GM08714 (cell line): Measurements from ENCODE around the gene AFAP1.

Experiments used
- H3K4me3 ChIP-seq: fragments of 200-500 bp; sonication (Bioruptor generic); 2 replicates; pipeline ENCODE4 v1.5.1; 2014; ENCODE audit warnings: mild to moderate bottlenecking, low read length, inconsistent platforms
- ZNF274 ChIP-seq: IDR thresholded peaks from 2 replicates; pipeline ENCODE4 v1.6.1; 2012; ENCODE audit warnings: mild to moderate bottlenecking, low read depth, low read length

Gene AFAP1

DNA sequence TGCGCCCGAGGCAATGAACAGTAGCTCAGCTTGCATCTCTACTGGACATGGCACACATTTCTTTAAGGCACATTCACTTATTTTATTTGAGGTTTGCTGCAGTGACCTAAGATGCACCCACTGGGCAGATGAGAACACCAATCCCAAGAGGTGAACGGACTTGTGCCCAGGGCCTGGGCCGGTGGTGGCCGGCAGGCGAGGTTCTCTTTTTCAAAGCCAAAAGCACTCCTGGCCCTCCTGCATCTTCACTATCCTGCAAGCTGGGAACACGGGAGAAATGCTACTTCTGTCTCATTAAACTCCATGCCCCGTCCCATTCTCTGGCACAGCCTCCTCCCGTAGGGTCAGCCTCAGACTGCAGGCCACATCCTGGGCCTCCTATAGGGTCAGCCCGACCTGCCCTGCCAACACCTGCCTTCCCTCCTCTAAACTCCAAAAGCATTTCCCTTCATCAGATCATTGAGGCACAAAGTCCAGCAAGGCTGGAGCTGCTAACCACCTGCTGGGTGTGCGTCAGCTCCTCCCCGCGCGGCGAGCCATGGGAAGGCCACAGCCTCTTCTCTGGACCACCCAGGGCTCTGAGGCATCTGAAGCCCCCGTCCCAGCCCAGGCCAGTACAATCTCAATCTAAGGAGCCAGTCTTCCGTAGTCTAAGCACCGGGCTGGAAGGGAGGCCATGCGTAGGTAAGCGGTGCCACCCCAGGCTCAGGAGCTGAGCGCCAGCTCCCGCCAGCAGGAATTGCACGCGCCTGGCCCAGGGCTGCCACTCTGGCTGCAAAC, 166.1 kb downstream of the AFAP1 start:
- no peak for TF ChIP-seq ZNF274
- H3K4me3 ChIP-seq, result no peak overlapping the region

DNA sequence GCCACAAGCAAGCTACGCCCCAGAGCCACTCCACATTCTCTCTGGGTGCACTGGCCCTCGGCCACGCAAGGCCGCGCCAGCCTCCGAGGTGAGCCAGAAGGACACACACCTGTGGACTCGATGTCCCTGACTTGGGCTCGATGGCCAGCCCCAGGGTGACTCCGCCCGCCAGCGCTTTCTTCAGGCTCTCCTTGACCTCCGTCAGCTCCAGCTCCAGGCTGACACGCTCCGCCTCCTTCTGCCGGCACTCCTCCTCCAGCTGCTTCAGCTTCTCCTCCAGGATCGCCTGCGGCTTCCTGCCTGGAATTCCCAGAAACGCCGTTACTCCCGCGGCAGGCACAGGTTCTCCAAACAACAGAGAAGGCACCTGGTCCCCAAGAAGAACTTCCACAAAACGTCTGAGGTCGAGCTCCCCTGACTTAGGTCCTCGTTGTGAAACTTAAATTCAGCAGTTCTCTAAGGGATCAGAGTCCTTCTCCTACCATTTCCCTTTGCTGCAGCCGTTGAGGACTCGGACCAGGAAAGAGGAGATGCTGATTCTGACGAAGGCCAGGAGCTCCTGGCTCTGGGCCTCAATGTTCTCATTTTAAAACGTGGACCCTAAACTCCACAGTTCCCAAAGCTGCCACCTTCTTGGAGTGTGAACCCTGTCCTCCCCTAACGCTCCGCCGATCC, 166.8 kb downstream of the AFAP1 start:
- TF ChIP-seq ZNF274, result no peak
- no peak overlapping the region for H3K4me3 ChIP-seq

DNA sequence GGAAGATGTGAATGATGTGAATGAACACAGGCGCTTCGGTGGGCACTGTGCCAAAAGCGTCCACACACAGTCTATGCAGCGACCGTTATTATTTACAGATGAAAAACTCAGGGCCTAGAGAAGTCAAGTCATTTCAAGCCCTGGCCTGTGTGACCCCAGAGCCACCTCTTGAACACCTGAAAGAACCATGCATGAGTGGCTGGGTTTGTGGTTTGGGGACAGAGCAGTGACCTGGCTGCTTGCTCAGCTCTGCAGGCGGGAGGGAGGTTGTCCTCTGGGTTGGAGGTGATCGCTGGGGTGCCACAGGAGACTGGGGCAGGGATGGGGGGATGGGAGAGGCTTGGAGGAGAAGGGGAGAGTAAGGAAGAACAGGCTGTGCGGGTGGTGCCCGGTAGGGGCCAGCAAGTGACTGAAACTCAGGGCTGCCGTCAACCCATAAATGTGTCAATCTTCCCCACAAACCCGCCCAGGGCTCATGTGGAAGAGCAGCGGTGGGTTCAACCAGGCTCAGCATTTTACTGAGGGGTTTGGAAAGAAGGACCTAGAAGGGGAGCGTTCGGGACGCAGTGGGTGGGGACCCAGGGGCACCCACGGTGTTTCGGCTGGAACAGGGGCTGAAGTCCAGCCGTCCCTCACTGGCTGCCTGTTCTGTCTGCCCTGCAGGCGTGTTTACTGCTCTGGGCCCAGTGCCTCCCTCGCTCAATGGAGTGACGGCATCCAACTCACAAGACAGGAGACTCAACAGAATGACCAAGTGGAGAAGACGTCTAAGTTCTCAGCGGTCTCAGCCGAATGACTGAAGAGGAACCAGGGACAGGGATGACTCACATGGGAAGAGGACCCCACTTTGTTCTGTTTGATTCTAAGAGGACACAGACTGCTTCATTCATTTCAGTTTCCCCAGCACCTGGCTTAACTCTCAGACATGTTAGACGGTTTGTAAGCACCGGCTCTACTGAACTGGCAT, 167.8 kb downstream of the AFAP1 start:
- no peak for TF ChIP-seq ZNF274
- H3K4me3 ChIP-seq, result no peak overlapping the region

DNA sequence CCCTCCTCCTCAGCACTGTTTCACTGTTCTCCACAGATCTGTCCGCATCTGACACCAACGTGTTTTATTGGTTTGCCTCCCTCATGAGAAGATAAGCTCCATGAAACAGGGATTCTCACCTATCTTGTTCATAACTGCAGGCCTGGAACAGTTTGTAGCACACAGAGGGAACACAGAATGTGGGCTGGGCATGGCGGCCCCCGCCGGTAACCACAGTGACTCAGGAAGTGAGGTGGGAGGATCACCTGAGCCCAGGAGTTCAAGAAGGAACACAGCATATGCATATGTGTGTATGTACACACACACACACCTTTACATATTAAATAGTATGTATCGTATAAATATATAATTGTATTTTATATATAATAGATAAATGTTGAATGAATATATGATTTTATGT, 168.6 kb downstream of the AFAP1 start:
- no peak for TF ChIP-seq ZNF274
- H3K4me3 ChIP-seq, result no peak overlapping the region

DNA sequence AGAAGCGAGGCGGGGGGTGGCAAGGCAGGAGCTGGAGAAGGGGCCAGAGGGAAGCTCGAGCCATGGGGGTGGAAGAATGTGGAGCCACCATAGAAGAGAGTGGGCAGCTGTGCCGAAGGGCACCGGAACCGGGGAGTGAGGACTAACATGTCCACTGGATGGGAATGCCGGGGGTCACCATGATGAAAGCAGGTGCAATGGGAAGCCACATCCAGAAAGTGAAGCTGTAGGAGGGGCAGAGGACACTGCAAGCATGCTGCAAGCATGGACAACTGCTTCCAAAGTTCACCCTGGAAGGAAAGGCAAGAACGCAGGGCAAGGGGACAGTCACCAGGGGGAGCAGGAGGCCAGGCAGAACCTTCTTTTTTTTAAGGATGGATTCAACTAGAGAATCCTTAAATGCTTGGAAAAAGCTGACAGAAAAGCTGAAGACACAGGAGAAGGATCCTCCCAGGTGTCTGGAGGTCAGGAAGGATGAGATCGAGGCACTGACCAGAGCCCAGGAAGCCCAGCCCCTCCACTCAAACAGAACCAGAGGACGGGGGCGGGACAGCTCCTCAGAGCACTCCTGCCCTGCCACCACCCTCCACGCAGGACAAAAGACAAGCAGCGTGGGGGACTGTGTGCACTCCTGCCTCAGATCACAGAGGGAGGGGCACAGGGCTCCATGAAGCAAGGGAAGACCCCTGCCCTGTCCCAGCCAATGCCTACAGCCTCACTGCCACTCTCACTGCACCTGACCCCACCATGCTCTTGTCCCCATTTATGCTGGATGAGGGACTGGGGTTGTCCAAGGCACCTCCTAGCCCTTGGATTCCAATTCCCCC, 169.2 kb downstream of the AFAP1 start:
- H3K4me3 ChIP-seq, result no peak overlapping the region
- no peak for TF ChIP-seq ZNF274

DNA sequence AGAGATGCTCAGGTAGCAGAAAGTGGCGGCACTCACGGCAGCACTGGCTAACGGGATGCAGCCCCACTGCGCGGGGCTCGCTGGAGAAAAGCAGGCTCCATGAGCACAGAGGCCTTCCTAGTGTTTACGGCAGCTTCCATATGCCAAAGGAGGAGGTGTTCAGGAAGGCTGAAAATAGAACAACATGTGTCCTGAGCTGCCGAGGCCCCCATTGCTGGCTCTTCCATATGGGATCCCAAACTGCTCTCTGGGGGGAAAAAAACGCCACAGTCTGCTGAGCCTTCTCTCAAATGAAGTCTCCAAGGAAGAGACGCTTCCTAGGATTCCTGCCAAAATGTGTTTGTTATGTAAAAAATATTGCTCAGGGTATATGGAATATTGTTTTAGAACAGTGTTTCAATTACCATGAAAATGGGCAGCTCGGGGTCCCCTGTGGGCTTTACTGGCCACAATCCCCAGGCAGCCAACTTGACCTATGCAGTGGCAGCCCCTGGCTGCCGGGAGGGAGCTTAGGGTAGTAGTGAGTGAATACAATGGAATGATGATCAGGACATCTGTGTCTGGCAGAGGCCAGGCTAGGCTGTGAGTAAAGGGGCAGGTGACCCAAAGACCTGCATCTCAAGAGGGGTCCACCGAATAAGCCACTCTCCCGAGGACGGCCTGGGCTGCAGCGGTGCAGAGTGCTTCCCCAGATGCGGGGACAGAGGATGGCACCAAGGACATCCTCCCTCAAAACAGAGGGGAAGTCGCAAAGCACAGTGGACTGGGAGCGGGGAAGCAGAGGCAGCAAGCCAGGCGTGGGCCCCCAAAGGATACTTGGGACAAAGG, 170.1 kb downstream of the AFAP1 start:
- TF ChIP-seq ZNF274, result no peak
- H3K4me3 ChIP-seq, result no peak overlapping the region

DNA sequence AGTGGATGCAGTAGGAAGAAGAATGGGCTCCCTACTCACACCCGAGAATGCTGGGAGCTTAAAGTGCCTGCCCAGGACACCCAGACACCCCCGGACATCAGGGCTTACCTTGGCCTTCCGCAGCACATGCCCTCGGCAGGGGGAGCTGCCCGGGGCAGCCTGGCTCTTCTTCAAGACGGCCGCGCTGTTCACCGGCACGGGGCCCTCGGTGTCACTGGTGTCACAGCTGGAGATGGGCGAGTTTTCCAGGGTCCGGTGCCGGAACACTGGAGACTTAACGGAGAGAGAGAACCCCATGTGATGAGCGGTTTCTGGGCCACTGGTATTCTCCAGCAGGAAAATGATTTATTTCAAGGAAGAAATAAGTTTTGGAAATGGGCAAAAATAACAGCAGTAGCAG, 170.9 kb downstream of the AFAP1 start:
- no peak for TF ChIP-seq ZNF274
- no peak overlapping the region for H3K4me3 ChIP-seq

DNA sequence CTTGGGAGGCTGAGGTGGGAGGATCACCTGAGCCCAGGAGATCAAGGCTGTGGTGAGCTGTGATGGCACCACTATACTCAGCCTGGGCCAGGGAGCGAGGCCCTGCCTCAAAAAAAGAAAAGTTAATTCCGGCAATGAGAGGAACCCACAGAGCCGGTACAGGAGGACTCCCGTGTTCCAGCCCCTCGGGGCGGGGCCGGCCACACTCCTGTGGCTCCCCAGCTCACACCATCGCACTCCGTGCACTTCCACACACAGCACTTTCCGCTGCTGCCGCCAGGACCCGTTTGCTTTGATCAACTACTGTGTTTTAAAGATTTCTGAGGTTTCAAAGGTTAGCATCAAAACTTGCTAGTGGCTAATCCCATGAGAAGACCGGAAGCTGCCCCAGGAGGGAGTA, 171.7 kb downstream of the AFAP1 start:
- H3K4me3 ChIP-seq, result no peak overlapping the region
- TF ChIP-seq ZNF274, result no peak

DNA sequence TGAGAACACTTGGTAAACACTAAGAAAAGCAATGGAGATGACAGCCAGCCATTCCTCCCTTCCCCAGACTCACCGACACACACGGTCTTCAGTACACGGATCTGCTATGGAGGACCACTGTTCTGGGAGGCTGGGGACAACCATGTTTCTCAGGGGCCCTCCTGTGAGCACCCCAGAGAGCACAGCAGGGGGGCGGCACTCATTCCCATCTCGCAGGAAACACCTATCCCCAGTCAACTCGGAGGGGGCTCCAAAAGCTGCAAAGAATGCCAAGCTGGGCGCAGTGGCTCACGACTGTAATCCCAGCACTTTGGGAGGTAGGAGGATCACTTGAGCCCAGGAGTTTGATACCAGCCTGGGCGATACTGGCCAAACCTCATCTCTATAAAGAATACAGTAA, 172.1 kb downstream of the AFAP1 start:
- TF ChIP-seq ZNF274, result no peak
- H3K4me3 ChIP-seq, result no peak overlapping the region

DNA sequence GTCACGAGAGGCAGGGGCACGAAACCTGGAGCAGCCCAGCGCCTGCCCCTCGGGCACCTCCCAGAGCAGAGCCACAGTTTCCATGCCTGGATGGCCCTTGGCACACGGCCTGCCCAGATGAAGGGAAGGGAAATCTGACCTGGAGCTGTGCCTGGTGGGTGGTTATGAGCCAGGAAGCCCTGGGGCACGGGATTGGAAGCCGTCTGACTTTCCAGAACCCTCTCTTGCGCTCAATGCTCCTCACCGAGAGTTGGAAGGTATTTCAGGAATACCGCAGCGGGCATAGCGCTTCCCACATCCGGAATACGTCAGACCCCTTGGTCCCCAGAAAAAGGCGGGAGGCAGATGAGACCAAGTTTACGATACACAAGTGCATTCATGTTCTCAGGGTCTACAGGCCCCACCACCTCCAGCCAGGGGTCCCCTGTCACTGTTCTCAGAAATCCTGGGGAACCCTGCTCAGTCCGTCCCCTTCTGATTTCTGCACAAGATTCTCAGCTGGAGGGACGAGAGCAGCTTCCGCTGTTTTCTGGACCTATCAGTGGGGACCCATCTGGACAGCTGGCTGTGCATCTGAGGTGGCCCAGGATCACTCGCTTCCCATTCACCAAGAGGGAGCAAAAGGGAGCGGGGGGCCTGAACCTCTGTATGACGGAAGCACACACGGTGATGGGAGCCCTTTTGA, 172.9 kb downstream of the AFAP1 start:
- H3K4me3 ChIP-seq, result no peak overlapping the region
- TF ChIP-seq ZNF274, result no peak

DNA sequence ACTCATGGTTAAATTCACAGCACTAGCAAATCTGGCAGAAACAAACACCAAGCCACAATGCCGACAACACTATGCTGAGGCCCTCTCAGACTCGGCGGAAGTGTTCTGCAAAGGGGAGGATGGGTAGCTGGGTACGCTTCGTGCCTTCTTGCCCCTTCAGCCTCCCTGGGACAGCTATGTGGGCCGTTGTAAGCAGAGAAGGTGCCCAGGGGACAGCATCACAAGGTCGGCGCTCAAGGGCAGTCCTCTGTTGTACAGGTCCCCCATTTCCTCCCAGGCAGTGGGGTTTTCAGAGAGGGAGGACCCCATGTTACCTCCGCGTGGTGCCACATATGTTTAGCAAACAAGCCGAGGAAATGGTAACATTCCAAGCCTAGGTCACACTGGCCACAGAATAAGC, 173.6 kb downstream of the AFAP1 start:
- no peak for TF ChIP-seq ZNF274

DNA sequence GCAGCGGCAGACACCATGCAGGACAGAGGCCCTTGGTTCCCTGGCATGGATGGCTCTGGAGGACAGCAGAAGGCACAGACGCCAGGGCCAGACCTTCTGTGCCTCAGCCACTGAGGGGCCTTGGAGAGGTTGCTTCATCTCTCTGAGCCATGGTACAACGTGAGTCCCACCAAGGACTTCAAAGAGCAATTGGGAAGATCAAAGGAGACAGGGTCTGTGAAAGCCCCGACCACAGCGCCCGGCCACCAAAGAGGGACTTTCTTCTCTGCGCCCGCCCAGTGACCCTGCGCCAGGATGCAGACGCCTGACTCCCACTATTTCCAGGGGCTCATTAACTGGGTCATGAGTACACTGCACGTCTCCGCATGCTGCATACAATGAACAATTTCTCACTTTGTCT, 174.0 kb downstream of the AFAP1 start:
- no peak for TF ChIP-seq ZNF274

More for the DNA sequence above, 173.6 kb downstream of the AFAP1 start:
- no peak overlapping the region for H3K4me3 ChIP-seq

More for the DNA sequence above, 174.0 kb downstream of the AFAP1 start:
- H3K4me3 ChIP-seq, result no peak overlapping the region
